AG08395 (cell line): Measurements from ENCODE around the gene DGKD.

Experiments used
- DNase-seq: peaks from one replicate; pipeline ENCODE4 v3.0.0; 2012; ENCODE audit warnings: mixed read lengths, low spot score

DGKD gene

DNA sequence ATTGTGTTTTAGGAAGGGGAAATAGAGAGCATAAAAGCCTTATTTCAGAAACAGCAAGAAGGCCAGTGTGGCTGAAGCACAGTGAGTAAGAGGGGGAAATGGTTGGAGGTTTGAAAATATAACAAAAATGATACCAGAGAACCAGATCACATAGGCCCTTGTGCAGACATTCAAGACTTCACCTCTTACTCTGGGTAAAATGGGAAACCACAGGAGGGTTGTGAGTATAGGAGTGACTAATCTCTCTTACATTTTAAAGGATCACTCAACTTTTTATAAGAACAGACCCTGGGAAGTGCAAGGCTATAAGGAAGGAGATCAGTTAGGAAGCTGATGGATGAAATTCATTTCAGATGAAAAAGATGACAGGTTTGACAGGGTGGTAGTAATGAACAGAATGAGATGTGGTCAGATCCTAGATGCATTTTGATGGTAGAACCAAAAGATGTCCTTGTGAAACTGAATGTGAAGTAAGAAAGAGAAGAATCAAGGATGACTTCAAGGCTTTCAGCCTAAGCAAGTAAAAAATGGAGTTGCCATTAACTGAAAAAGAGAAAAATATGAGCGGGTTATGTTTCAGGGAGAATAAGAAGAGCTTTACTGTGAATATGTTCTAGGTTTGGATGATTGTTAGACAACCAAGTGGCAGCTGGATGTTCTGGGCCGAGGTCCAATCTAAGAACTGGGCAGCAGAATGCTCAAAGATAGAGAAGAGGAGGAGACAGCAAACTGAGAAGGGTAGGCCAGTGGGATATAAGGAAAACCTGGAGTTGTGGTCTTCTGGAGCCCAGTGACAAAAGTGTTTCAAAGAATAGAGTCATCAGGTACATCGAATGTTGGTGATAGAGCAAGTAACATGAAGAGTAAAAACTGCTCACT is 147.1 kb downstream of the DGKD start:
- DNase-seq, result no peak

DNA sequence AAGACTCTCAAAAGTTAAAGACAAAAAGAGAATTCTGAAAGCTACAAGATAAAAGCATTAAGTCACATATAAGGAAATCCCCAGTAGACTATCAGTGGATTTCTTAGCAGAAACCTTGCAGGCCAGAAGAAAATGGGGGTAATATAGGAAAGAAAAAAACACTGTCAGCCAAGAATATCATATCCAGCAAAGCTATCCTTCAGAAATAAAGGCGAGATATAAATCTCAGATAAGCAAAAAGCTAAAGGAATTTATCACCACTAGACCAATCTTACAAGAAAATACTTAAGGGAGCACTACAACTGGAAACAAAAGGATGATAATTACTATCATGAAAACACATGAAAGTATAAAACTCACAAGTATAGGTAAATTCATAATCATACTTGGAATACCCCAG is 149.2 kb downstream of the DGKD start:
- no peak for DNase-seq

DNA sequence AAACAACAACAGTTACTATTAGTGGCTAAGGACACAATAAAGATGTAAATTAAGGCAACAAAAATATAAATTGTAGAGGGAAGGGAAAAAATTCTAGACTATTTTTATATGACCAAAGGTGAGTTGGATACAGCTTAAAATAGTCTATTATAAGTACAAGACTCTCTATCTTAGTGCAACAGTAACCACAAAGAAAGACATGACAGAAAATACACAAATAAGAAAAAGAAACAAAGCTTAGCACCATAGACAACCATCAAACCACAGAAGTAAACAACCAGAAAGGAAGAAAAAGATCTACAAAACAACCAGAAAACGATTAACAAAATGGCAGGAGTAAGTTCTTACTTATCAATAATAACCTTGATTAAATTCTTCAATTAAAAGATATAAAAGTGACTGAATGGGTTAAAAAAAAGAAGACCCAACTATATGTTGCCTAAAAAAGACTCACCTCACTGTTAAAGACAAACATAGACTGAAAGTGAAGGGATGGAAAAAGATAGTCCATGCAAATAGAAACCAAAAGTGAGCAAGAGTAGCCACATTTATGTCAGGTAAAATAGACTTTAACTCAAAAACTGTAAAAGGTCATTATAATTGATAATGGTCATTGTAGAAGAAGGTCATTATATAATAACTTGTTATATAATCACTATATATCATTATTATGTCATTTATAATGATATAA is 149.8 kb downstream of the DGKD start:
- DNase-seq, result no peak

DNA sequence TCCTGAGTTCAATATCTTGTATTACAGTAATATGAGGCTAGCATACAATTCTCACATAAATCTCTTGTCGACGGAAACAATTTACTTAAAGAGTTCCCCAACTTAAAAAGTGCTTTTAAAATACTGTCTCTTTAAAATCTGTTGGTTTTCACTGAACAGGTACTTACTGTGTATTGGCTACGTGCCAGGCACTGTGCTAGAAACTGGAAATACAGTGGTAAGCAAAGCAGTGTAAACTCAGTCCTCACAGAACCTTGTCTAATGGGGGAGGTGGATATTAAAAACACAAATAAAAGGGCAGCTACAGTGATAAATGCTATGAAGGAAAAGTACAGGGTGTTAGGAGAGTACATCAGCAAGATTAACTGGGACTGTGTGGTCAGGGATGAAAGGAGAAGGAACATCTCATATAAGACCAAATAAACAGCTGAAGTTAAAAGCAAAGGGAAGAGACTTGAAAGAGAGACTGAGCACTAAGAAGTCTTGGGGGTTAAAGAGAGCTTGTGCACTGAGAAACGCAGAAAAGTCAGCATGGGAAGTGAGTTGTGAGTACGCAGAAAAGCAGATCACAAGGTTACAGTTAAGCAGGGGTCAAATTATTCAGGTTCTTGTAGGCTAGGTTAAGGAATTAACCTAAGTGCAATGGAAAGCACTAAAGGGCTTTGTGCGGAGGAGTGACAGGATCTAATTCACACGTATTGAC is 159.8 kb downstream of the DGKD start:
- DNase-seq, result no peak

DNA sequence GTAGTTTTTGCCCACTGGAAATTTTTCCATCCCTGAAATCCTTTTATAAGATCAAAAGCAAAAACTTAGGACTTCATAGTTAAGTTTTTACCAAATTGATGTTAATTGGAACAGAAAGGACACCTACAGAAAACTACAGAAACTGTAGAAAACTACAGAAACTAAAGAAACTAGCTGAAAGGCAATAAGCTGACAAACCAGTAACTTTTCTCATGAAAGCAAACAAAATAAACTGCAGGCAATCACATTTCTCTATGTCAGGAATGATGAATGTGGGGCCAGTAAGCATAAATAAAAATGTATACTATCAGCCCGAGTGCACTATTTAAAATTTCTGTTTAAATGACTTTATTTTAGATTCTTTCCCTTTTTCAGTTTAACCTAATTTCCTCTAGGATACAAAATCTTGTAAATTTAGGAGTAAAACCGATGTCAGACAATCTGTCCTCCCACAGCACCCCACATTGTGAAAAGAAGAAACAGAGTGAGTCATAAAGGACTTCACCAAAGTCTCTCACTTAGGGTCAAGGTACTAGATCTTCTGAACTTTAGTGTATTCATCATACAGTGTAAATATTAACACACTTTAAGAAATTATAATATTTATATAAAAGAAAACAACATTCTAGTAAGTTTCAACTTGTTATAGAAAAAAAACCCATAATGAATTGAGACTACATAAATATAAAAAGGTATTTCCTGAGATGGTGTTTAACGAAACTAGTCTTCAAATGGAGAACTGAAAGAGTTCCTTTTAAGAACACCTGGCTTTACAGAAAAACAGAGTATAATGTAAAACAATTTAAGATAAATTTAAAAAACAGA is 165.7 kb downstream of the DGKD start:
- no peak for DNase-seq
